ENCODE results near the gene MPPED1. TPM values are rescaled to one million over a fixed set of nuclear protein-coding genes. Genes with fewer than 3 reads are reported as not detected.

MPPED1 gene
- total and polyA plus RNA-seq, 4 donors: 0.89 to 6.5 (median 4.1) TPM

GRCh38 chr22:43535741-43536140 lies 123.9 kb downstream of the MPPED1 start:
- Histone ChIP-seq H3K9ac (ENCODE audit: low read depth in 1 of 2, low read length in 2 of 2) (no peak overlapping the region), H3K4me3 (ENCODE audit: low read depth in 1 of 3, low read length in 3 of 3) (no peak overlapping the region), H3K9me3 (ENCODE audit: control insufficient read depth in 4 of 4, low read length in 3 of 4) (no peaks in the 10 kb centered on the region), H3K36me3 (ENCODE audit: control insufficient read depth in 4 of 4, insufficient read depth in 3 of 4, low read depth in 1 of 4, low read length in 3 of 4) (no peaks in the 10 kb centered on the region), H3K4me1 (ENCODE audit: control insufficient read depth in 4 of 4, insufficient read depth in 4 of 4, low read length in 3 of 4) (no peaks in the 10 kb centered on the region), H3K27ac (ENCODE audit: low read depth in 1 of 2, low read length in 2 of 2) (no peak overlapping the region), H3K27me3 (ENCODE audit: control insufficient read depth in 4 of 4, insufficient read depth in 4 of 4, low read length in 3 of 4) (no peaks in the 10 kb centered on the region)
- TF ChIP-seq EGR1 (IDR thresholded peaks at IDR 0.05; ENCODE audit: low read depth in 2 of 2): no peak
- no peak for TF ChIP-seq REST (IDR thresholded peaks at IDR 0.05)
- no peak for DNase-seq (ENCODE audit: low spot score)
- 82% methylated on average over 5 of the region's 5 CpGs for WGBS

GRCh38 chr22:43537019-43537585 lies 125.3 kb downstream of the MPPED1 start:
- no peak for DNase-seq (ENCODE audit: low spot score)
- TF ChIP-seq SP1 (IDR thresholded peaks at IDR 0.05) (no peak), ATF3 (IDR thresholded peaks at IDR 0.05) (no peak), NR2F2 (IDR thresholded peaks at IDR 0.05) (no peak), RAD21 (IDR thresholded peaks at IDR 0.05) (no peak)
- WGBS: 93% methylated on average over 14 of the region's 14 CpGs
- no peaks in the 10 kb centered on the region for H3K4me1 ChIP-seq (ENCODE audit: control insufficient read depth in 4 of 4, insufficient read depth in 4 of 4, low read length in 3 of 4)
- H3K9ac ChIP-seq (ENCODE audit: low read depth in 1 of 2, low read length in 2 of 2): no peak overlapping the region
- no peaks in the 10 kb centered on the region for H3K27me3 ChIP-seq (ENCODE audit: control insufficient read depth in 4 of 4, insufficient read depth in 4 of 4, low read length in 3 of 4)
- H3K4me3 ChIP-seq (ENCODE audit: low read depth in 1 of 3, low read length in 3 of 3): no peak overlapping the region
- H3K27ac ChIP-seq (ENCODE audit: low read depth in 1 of 2, low read length in 2 of 2): no peak overlapping the region
- no peaks in the 10 kb centered on the region for H3K9me3 ChIP-seq (ENCODE audit: control insufficient read depth in 4 of 4, low read length in 3 of 4)
- no peaks in the 10 kb centered on the region for H3K36me3 ChIP-seq (ENCODE audit: control insufficient read depth in 4 of 4, insufficient read depth in 3 of 4, low read depth in 1 of 4, low read length in 3 of 4)

- TF ChIP-seq REST (IDR thresholded peaks at IDR 0.05): no peak
- TF ChIP-seq FOXA2 (IDR thresholded peaks at IDR 0.05): no peak
- no peak for TF ChIP-seq JUND (IDR thresholded peaks at IDR 0.05)
- no peak for TF ChIP-seq ZBTB33 (IDR thresholded peaks at IDR 0.05)
- no peak for TF ChIP-seq RXRA (IDR thresholded peaks at IDR 0.05)
- no peak for TF ChIP-seq YY1 (IDR thresholded peaks at IDR 0.05)
- TF ChIP-seq FOXA1 (IDR thresholded peaks at IDR 0.05): no peak
- TF ChIP-seq GABPA (IDR thresholded peaks at IDR 0.05 in 1 of 2, conservative IDR thresholded peaks at IDR 0.05 in 1 of 2): no peak
- TF ChIP-seq MAX (IDR thresholded peaks at IDR 0.05): no peak
- no peak for TF ChIP-seq SP1 (IDR thresholded peaks at IDR 0.05)
- TF ChIP-seq EGR1 (IDR thresholded peaks at IDR 0.05; ENCODE audit: low read depth in 2 of 2): no peak
- WGBS: 89% methylated on average over 31 of the region's 31 CpGs
- no peaks in the 10 kb centered on the region for H3K36me3 ChIP-seq (ENCODE audit: control insufficient read depth in 4 of 4, insufficient read depth in 3 of 4, low read depth in 1 of 4, low read length in 3 of 4)
- no peak overlapping the region for H3K9ac ChIP-seq (ENCODE audit: low read depth in 1 of 2, low read length in 2 of 2)
- H3K27ac ChIP-seq (ENCODE audit: low read depth in 1 of 2, low read length in 2 of 2): no peak overlapping the region
- no peaks in the 10 kb centered on the region for H3K27me3 ChIP-seq (ENCODE audit: control insufficient read depth in 4 of 4, insufficient read depth in 4 of 4, low read length in 3 of 4)
- no peaks in the 10 kb centered on the region for H3K9me3 ChIP-seq (ENCODE audit: control insufficient read depth in 4 of 4, low read length in 3 of 4)
- H3K4me1 ChIP-seq (ENCODE audit: control insufficient read depth in 4 of 4, insufficient read depth in 4 of 4, low read length in 3 of 4): no peaks in the 10 kb centered on the region
- H3K4me3 ChIP-seq (ENCODE audit: low read depth in 1 of 3, low read length in 3 of 3): no peak overlapping the region
- DNase-seq (ENCODE audit: low spot score): peak; percentile 25
Observed at GRCh38 chr22:43539572-43540528, 128.0 kb downstream of the MPPED1 start.

Measured in liver (tissue), 9 donors.